H7 (cell line): ENCODE data around the gene PCDHB11. TPM values are rescaled to one million over a fixed set of nuclear protein-coding genes. Genes with fewer than 3 reads are reported as not detected.
A peak's percentile ranks its signal among the peaks of the same experiment; 100 is the strongest.
"Not testable (repeated sequence)": the region's sequence is repeated elsewhere in the genome, so short reads cannot be mapped to it uniquely, and the experiment has no call there.

Source experiments
- DNase-seq: peaks from one replicate; pipeline ENCODE4 v3.0.0; 2012
- H3K27me3 ChIP-seq: 2 replicates; pipeline ENCODE4 v1.6.0; 2011; ENCODE audit warnings: mild to moderate bottlenecking, low read length; ENCODE audit not compliant: control insufficient read depth, insufficient read depth
- H3K36me3 ChIP-seq: replicated peaks from 2 replicates; pipeline ENCODE4 v1.5.1; 2011; ENCODE audit warnings: low read length; ENCODE audit not compliant: control insufficient read depth, insufficient read depth
- H3K4me3 ChIP-seq: 2 replicates; pipeline ENCODE4 v1.5.1; 2011; ENCODE audit warnings: low read depth, mild to moderate bottlenecking, control low read depth, low read length, moderate library complexity; ENCODE audit not compliant: insufficient read depth
- total RNA-seq: library from RNA; depleted of rRNA; stranded (reverse); fragments of >200 nt; shearing (Covaris generic); gene quantifications from 2 replicates; pipeline ENCODE4 v1.2.3, GENCODE V29; 2014

Gene PCDHB11
- total RNA-seq, 1 experiment from 2014 or later, result 0.03 TPM

DNA sequence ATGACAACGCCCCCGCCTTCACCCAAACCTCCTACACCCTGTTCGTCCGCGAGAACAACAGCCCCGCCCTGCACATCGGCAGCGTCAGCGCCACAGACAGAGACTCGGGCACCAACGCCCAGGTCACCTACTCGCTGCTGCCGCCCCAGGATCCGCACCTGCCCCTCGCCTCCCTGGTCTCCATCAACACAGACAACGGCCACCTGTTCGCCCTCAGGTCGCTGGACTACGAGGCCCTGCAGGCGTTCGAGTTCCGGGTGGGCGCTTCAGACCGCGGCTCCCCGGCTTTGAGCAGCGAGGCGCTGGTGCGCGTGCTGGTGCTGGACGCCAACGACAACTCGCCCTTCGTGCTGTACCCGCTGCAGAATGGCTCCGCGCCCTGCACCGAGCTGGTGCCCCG is 20.1 kb upstream of the PCDHB11 start:
- DNase-seq, H3K4me3 ChIP-seq, H3K36me3 ChIP-seq, H3K27me3 ChIP-seq: not testable (repeated sequence)

DNA sequence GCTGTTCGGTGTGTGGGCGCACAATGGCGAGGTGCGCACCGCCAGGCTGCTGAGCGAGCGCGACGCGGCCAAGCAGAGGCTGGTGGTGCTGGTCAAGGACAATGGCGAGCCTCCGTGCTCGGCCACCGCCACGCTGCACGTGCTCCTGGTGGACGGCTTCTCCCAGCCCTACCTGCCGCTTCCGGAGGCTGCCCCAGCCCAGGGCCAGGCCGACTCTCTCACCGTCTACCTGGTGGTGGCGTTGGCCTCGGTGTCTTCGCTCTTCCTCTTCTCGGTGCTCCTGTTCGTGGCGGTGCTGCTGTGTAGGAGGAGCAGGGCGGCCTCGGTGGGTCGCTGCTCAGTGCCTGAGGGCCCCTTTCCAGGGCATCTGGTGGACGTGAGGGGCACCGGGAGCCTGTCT is 19.6 kb upstream of the PCDHB11 start:
- not testable (repeated sequence) for H3K4me3 ChIP-seq, H3K27me3 ChIP-seq, H3K36me3 ChIP-seq, DNase-seq

- H3K27me3 ChIP-seq, result no peaks in the 10 kb centered on the region
- no peak overlapping the region for H3K4me3 ChIP-seq
- no peaks in the 10 kb centered on the region for H3K36me3 ChIP-seq
- DNase-seq, result no peak
Measured at GRCh38 chr5:141180313-141180712, 19.1 kb upstream of the PCDHB11 start.

- peak; percentile 81 for DNase-seq
- no peaks in the 10 kb centered on the region for H3K36me3 ChIP-seq
- no peaks in the 10 kb centered on the region for H3K27me3 ChIP-seq
- no peak within 1 kb of the TSS for H3K4me3 ChIP-seq
Measured at GRCh38 chr5:141182248-141182647, 17.2 kb upstream of the PCDHB11 start, which contains the start of gene PCDHB16. TSS of gene PCDHB16 (plus strand) at chr5:141182387. CDS start at chr5:141182560, 173 bp downstream.

- H3K27me3 ChIP-seq, H3K36me3 ChIP-seq, H3K4me3 ChIP-seq, DNase-seq: not testable (repeated sequence)
Measured at GRCh38 chr5:141184117-141184855, 15.1 kb upstream of the PCDHB11 start.

GRCh38 chr5:141186897-141187512 is 12.4 kb upstream of the PCDHB11 start, which contains the start of gene PCDHB9:
TSS of gene PCDHB9 (plus strand) at chr5:141187161. CDS start at chr5:141187319, 158 bp downstream.
- DNase-seq, result peak; percentile 79
- Histone ChIP-seq H3K27me3 (no peaks in the 10 kb centered on the region), H3K4me3 (no peak within 1 kb of the TSS), H3K36me3 (no peaks in the 10 kb centered on the region)

GRCh38 chr5:141188682-141189081 is 10.7 kb upstream of the PCDHB11 start:
- H3K27me3 ChIP-seq, H3K4me3 ChIP-seq, DNase-seq, H3K36me3 ChIP-seq: not testable (repeated sequence)

DNA sequence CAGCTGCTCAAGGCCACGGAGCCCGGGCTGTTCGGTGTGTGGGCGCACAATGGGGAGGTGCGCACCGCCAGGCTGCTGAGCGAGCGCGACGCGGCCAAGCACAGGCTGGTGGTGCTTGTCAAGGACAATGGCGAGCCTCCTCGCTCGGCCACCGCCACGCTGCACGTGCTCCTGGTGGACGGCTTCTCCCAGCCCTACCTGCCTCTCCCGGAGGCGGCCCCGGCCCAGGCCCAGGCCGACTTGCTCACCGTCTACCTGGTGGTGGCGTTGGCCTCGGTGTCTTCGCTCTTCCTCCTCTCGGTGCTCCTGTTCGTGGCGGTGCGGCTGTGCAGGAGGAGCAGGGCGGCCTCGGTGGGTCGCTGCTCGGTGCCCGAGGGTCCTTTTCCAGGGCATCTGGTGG is 10.3 kb upstream of the PCDHB11 start:
- H3K4me3 ChIP-seq, DNase-seq, H3K27me3 ChIP-seq, H3K36me3 ChIP-seq: not testable (repeated sequence)

DNA sequence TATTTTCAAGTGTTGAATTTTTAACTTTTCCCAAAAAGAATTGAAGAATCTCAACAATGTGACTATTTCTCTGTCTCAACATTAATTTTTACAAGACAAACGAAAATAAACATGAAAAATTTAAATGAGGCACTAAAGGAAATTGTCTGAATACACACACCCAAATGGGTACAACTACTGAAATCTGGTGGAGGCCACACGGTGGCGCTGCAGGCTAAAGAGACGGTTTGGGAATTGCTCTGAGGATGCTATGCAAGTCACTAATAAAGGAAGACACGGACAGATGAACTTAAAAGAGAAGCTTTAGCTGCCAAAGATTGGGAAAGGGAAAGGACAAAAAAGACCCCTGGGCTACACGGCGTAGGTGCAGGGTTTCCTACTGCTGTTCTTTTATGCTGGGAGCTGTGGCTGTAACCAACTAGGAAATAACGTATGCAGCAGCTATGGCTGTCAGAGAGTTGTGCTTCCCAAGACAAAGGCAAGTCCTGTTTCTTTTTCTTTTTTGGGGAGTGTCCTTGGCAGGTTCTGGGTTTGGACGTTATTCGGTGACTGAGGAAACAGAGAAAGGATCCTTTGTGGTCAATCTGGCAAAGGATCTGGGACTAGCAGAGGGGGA is 7.2 kb upstream of the PCDHB11 start, which contains the start of gene PCDHB10:
TSS of gene PCDHB10 (plus strand) at position 244 of the 616 bp plus-strand sequence. CDS start at position 444, 200 bp downstream.
- H3K27me3 ChIP-seq, result no peaks in the 10 kb centered on the region
- no peaks in the 10 kb centered on the region for H3K36me3 ChIP-seq
- H3K4me3 ChIP-seq, result no peak within 1 kb of the TSS; the same call in 1 of the 2 replicates
- peak; percentile 80 for DNase-seq

GRCh38 chr5:141194332-141194731 is 5.1 kb upstream of the PCDHB11 start:
- H3K36me3 ChIP-seq, H3K4me3 ChIP-seq, DNase-seq, H3K27me3 ChIP-seq: not testable (repeated sequence)

- DNase-seq, result no peak
- H3K36me3 ChIP-seq, result no peaks in the 10 kb centered on the region
Measured at GRCh38 chr5:141196363-141196762, 3.1 kb upstream of the PCDHB11 start.

DNA sequence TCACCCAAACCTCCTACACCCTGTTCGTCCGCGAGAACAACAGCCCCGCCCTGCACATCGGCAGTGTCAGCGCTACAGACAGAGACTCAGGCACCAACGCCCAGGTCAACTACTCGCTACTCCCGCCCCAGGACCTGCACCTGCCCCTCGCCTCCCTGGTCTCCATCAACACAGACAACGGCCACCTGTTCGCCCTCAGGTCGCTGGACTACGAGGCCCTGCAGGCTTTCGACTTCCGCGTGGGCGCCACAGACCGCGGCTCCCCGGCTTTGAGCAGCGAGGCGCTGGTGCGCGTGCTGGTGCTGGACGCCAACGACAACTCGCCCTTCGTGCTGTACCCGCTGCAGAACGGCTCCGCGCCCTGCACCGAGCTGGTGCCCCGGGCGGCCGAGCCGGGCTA is 1.7 kb downstream of the PCDHB11 start:
- not testable (repeated sequence) for H3K4me3 ChIP-seq, H3K36me3 ChIP-seq, DNase-seq, H3K27me3 ChIP-seq

More at GRCh38 chr5:141196363-141196762, 3.1 kb upstream of the PCDHB11 start:
- H3K27me3 ChIP-seq, result no peaks in the 10 kb centered on the region
- H3K4me3 ChIP-seq, result no peak overlapping the region

DNA sequence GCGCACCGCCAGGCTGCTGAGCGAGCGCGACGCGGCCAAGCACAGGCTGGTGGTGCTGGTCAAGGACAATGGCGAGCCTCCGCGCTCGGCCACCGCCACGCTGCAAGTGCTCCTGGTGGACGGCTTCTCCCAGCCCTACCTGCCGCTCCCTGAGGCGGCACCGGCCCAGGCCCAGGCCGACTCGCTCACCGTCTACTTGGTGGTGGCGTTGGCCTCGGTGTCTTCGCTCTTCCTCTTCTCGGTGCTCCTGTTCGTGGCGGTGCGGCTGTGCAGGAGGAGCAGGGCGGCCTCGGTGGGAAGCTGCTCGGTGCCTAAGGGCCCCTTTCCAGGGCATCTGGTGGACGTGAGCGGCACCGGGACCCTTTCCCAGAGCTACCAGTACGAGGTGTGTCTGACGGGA is 2.2 kb downstream of the PCDHB11 start:
- H3K27me3 ChIP-seq, result not testable (repeated sequence)

GRCh38 chr5:141208478-141208877 is 9.1 kb downstream of the PCDHB11 start, which contains the start of gene PCDHB12:
TSS of gene PCDHB12 (plus strand) at chr5:141208719. CDS start at chr5:141208908, 189 bp downstream.
- DNase-seq, result peak; percentile 48
- H3K36me3 ChIP-seq, result no peaks in the 10 kb centered on the region
- no peaks in the 10 kb centered on the region for H3K27me3 ChIP-seq
- H3K4me3 ChIP-seq, result no peak within 1 kb of the TSS

More for the DNA sequence above, 2.2 kb downstream of the PCDHB11 start:
- DNase-seq, H3K4me3 ChIP-seq, H3K36me3 ChIP-seq: not testable (repeated sequence)
